ENCODE data around the gene JMJD1C.
"Not testable (repeated sequence)": the region's sequence is repeated elsewhere in the genome, so short reads cannot be mapped to it uniquely, and the experiment has no call there.

The JMJD1C gene

GRCh38 chr10:63256009-63256773, 209.6 kb downstream of the JMJD1C start:
- no peak for DNase-seq

- DNase-seq, result no peak
Observed at GRCh38 chr10:63255316-63255715, 210.5 kb downstream of the JMJD1C start.

- no peak for DNase-seq
Observed at GRCh38 chr10:63253040-63253439, 212.7 kb downstream of the JMJD1C start.

GRCh38 chr10:63252095-63252762, 213.5 kb downstream of the JMJD1C start:
- DNase-seq, result no peak

DNA sequence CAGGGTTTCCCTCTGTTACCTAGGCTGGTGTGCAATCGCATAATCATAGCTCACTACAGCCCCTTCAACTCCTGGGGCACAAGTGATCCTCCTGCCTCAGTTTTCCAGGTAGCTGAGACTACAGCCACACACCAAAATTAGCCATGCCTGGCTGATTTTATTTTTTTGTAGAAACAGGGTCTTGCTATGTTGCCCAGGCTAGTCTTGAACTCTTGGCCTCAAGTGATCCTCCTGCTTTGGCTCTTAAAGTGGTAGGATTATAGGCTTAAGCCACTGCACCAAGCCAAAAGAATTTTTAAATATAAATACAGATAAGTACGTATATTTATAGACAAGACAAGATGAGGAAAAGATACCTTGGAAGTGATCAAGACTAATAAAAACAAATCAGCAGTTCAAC, 215.7 kb downstream of the JMJD1C start:
- no peak for DNase-seq

DNA sequence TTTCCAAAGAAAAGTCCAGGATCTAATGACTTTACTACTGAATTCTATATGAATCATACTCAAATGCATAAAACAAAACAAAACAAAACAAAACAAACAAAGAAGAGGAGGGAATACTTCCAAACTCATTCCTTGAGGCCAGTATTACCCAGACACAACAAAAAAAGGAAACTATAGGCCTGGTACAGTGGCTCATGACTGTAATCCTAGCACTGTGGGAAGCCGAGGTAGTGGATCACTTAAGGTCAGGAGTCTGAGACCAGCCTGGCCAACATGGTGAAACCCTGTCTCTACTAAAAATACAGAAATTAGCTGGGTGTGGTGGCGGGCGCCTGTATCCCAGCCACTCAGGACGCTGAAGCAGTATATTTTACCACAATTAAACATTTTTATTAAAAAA, 218.0 kb downstream of the JMJD1C start:
- DNase-seq, result no peak

GRCh38 chr10:63246356-63246755, 219.4 kb downstream of the JMJD1C start:
- no peak for DNase-seq

- no peak for DNase-seq
Observed at GRCh38 chr10:63241841-63242281, 223.9 kb downstream of the JMJD1C start.

DNA sequence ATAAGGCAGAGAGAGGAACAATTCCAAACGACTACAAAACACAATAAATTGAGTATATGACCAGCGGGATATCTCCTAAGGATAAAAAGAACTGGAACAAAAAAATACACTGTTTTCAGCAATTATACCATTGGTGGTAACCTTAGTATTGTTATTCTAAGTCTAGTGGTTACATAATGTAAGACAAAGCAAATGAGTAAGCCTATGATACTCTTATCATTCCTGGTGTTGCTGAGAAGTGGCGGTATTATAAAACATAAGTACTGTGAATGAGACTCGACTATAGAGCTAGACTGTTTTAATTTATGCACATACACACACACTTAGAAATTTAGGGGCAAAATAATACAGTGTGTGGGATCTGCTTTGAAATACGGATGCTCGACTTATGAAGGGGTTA, 225.0 kb downstream of the JMJD1C start:
- DNase-seq, result no peak

GRCh38 chr10:63238501-63238900, 227.3 kb downstream of the JMJD1C start:
- no peak for DNase-seq

- no peak for DNase-seq
Observed at GRCh38 chr10:63237396-63237795, 228.4 kb downstream of the JMJD1C start.

- DNase-seq, result no peak
Observed at GRCh38 chr10:63236113-63236935, 229.5 kb downstream of the JMJD1C start.

DNA sequence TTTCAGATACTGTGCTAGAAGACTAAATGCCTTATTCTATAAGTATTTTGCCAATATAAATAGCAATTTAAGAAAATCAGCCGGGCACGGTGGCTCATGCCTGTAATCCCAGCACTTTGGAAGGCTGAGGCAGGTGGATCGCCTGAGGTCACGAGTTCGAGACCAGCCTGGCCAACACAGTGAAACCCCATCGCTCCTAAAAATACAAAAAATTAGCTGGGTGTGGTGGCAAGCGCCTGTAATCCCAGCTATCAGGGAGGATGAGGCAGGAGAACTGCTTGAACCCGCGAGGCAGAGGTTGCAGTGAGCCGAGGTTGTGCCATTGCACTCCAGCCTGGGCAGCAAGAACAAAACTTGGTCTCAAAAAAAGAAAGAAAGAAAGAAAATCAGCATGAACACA, 230.6 kb downstream of the JMJD1C start:
- not testable (repeated sequence) for DNase-seq

- no peak for DNase-seq
Observed at GRCh38 chr10:63229161-63229560, 236.6 kb downstream of the JMJD1C start.

DNA sequence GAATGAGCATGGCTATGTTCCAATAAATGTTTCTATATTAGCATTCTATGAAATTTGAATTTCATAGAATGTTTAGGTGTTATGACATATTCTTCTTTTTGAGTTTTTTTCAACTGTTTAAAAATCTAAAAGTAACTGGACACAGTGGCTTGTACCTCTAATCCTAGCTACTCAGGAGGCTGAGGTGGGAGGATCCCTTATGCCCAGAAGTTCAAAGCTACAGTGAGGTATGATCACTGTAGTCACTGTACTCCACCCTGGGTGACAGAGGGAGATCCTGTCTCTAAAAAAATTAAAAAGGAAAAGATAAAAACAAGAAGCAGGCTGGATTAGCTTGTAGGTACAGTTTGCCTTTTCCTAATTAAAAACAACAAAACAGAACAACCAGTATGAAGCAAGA, 237.5 kb downstream of the JMJD1C start:
- DNase-seq, result no peak

DNA sequence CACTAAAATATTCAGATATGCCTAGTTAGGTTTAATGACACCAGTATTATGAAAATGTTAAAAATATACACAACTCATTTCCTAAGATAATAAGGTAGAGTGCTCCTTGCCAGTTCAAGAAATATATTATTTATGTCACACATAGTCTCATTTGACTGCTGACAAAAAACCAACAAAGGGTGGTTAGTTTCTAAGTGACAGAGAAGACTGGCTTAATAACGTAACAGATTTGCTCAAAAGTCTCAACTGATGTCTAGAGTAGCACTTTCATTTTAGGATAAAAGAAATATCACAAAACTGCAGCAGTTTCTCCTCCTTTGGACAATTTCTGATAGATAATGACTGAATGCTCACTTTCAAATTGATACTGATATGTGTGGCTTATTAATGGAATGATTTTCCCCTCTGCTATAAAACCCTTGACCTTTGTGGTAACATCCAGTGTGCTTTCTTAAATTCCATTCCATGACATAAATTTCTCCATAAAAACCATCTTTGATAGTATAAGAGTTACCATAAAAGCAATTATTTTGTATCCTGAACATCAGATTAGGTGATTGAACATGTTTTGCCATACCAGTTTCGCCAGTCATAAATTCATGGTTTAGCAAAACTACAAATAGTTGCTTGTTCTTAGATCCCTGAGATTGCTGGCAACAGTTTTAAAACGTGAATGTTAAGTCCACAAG, 238.4 kb downstream of the JMJD1C start:
- no peak for DNase-seq

- DNase-seq, result no peak
Observed at GRCh38 chr10:63224241-63224640, 241.5 kb downstream of the JMJD1C start.

GRCh38 chr10:63221950-63222349, 243.8 kb downstream of the JMJD1C start:
- DNase-seq, result no peak

GRCh38 chr10:63219749-63220148, 246.0 kb downstream of the JMJD1C start:
- DNase-seq, result no peak

GRCh38 chr10:63217120-63217605, 248.6 kb downstream of the JMJD1C start:
- DNase-seq, result no peak

- no peak for DNase-seq
Observed at GRCh38 chr10:63214571-63214970, 251.2 kb downstream of the JMJD1C start.

DNA sequence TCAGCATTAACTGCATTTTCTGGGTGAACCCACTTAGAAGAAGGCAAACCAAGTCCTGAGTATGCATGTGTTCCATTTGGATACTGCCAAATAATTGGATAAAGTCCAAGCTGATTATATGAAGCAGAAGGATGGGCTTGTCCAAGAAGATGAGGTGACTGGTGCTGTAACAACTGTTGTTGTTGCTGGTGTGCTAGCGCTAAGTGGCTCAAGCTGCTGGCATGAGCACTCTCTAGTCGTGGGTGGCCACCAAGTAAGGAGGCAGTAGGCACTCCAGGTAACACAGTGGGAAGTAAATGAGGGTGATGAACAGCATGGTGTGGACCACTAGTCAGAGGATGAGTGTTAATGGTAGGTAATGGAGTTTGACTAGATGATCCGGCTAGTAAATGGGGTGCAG, 252.3 kb downstream of the JMJD1C start:
- DNase-seq, result no peak
